HG03469 (cell line): ENCODE data around the gene CELF4.

Source experiments
- ATAC-seq: cut with Tn5 transposase; IDR thresholded peaks from one replicate; pipeline ENCODE4 v1.9.1; 2021; ENCODE audit warnings: mild to moderate bottlenecking, moderate library complexity, moderate number of reproducible peaks; ENCODE audit not compliant: unreplicated experiment

CELF4 gene

DNA sequence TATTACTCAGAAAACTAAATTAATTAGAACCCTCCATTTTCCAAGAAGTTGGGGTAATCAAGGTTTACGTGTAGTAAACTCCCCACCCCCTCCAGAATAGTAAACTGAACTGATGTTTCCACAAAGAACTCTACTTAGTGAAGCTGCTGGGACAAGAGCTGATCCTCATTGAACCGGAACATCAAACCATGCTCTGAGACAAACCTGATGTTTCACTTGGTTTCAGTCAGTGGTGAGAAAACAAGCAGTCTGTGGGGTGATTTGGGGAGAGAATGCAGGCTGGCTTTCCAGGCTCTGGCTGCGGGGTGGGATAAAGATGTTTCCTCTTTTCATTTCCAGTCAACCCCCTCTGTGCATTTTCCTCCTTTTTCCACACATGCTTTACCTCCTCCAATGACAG, 38.2 kb downstream of the CELF4 start:
- ATAC-seq, result no peak

DNA sequence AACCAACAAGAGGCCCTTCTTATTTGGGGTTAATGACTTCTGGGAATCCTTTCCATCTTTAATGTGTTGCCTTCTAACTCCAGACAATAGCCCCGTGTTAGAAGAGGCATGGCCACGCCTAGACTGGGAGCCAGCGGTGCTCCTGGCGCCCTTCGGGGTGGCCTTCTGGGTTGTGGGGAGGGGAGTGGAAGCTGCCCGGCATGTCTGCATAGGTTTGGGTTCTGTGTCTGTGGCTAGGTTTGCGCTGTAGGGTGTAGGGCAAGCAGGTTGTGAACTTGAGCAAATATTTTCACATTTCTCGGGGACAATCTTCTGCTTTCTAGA, 40.4 kb downstream of the CELF4 start:
- ATAC-seq, result no peak

- no peak for ATAC-seq
Observed at GRCh38 chr18:37524498-37525261, 40.9 kb downstream of the CELF4 start.

GRCh38 chr18:37524139-37524497, 41.5 kb downstream of the CELF4 start:
- no peak for ATAC-seq

DNA sequence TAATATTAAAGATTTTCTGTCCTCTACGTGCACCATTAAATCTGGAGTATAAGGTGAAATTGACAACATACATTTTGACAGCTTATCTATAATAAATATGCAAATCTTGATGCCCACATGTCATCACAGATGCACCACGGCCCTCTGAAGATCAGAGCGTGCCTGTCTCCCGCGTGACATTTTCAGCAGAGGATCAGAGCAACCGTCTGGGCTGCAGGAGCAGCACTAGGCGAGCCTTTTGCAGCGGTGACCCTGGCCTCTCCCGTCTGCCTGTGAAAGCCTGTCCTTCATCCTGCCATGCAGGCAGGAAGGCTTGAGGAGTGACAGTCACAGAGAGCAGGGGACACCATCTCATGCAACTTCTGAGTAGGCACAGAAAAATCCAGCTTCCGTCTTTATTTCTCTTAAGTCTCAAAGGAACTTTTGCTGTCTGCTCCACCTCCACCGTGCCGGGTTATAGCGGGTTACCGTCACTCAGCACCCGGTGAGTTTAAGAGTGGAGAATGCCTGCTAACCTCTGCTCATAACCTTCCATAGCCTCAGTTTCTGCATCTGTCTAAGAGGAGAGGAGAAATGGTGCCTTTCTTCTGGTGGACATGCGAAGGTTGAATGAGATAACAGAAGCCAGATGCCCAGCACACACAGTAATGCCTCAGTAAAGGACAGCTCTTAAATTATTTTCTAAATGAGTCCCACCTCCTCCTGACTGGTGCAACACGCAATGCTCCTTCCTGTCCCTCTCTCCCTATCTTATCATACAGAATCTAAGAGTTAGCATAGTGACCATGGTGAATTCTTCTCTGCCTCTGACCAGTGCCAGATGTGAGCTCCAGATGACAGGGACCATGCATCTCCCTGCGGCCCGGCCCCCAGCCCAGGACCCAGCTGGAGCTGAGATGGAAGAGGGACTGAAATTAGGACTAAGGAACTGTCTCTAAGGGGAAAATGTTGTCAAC, 43.8 kb downstream of the CELF4 start:
- ATAC-seq, result no peak

GRCh38 chr18:37520508-37520907, 45.1 kb downstream of the CELF4 start:
- no peak for ATAC-seq

DNA sequence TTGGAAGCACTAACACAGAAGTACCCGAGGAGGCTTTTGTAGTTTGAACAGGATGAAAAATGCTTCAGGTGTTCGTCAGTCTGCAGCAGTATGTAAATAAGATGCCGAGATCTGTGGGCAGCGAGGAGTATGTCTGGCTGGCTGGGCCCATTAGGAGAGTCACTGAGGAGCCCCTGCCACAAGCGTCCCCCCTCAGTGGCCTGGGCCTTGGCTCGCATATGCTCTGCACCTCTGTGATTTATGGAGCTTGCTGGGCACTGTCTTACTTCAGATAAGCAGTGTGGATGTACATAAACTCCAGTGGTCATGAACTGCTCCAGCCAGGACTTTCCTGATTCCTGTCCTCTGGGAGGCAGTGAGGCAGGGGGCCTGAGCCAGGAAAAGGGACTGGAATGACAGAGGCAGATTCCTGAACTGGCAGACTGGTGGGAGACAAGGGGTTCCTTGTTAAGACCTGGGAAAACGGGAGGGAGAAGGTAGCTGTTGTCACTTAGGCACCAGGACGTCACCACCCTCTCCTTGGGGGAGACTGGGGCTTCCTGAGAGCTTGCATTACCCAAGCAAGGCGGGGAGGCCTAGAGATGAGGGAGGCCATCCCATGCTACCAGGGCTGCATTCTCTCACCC, 46.0 kb downstream of the CELF4 start:
- no peak for ATAC-seq

- ATAC-seq, result no peak
Observed at GRCh38 chr18:37516361-37516853, 49.2 kb downstream of the CELF4 start.

DNA sequence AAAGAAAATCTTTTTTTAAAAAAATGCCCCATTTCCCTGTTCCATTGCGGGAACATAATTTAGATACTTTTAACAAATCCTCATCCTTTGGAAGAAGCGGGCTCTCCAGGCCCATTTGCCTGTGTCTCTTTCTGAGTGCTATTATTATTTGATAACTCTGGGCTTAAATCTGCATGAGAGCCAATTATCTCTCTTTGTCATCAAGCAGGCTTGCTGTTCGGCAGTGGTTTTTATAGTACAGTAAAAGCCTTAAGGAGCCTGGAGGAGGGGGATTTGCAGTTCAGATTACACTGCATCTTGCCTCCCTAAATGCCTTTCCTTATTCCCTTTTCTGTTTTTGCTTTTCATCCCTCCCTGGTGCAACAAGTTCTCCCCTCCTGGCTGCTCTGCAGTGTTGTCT, 50.6 kb downstream of the CELF4 start:
- no peak for ATAC-seq

- no peak for ATAC-seq
Observed at GRCh38 chr18:37512400-37512799, 53.2 kb downstream of the CELF4 start.

GRCh38 chr18:37511721-37512298, 53.8 kb downstream of the CELF4 start:
- ATAC-seq, result no peak

DNA sequence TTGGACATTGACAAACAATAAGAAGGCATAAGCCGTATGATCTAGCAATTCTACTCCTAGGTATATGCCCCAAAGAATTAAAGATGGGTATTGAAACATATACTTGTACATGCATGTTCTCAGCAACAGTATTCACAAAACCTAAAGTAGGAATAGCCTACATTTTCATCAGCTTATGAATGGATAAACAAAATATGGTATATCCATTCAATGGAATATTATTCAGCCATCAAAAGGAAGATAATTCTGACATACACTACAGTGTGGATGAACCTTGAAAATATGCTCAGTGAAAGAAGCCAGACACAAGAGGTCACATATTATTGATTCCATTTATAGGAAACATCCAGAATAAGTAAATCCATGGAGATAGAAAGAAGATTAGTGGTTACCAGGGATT, 56.0 kb downstream of the CELF4 start:
- ATAC-seq, result no peak

DNA sequence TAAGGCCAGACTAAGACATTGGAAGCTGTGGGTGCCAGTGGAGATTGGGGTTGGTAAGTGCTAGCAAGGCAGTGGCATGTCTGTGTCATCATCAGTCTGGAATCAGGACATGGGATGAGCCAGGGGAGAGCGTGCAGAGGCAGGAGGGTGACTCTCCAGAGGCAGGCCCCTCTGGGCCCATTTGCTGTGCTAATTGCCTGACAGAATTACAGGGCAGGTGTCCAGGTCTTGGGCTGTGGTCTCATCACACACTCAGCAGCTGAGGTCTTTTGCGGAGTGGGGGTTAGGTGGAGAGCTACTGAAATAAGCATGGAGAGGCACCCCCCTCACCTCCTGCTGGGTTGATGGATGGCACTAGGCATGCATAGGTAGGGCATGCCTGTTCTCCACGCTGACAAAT, 57.4 kb downstream of the CELF4 start:
- ATAC-seq, result no peak

GRCh38 chr18:37507239-37507638, 58.4 kb downstream of the CELF4 start:
- no peak for ATAC-seq

DNA sequence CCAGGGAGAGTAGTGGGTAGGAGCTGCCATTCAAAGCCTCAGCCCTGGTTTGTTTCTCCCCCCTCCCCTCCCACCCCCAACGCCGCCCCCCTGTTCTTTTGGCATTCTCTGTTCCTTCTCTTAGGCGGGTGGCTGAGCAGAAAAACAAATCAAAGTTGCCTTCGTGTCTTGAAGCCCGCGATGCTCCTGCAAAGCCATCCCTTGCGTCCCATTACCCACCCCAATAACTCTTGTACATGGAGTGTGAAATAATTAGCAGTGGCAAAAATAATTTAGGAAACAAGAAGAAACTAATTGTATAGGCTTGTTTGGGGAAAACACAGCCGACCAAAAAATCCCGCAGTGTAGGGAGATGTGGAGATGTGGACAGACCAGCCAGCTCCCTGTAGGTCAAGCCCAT, 59.6 kb downstream of the CELF4 start:
- no peak for ATAC-seq

DNA sequence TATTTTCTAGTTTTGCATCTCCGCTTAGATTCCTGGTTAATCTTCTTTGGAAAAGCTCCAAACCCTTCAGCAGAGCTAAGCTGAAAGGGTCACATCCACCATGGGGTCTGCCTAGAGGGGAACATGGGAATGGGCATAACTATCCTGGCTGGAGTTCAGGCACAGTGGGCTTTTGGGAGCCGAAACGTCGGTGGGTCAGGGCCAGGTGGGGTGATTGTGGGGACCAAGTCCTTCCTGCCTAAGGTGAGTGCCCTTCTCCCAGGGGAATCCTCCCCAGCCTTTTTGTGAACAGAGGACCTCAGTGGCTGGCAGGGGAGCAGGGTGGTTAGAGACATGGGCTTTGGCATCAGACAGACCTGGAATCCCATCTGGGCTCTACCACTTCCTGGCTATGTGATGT, 60.3 kb downstream of the CELF4 start:
- ATAC-seq, result no peak

DNA sequence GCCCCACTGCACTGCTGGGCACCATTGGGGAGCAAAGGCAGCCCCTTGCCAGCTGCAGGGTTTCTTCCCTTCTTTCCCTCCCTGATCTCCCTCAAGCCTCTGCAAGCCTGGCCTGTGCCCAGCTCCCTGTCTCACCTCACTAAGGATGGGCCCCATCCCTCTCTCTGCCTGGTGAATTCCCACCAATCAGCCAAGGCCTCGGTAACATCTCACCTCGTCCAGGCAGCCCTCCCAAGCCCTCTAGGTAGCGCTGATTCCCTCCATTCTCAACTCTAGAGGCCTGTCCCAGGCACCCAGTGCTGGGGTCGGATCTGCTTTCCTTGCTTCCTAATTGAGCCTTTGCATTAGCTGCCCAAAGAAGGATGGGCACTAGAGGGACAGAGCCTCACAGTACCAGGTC, 63.0 kb downstream of the CELF4 start:
- ATAC-seq, result no peak

DNA sequence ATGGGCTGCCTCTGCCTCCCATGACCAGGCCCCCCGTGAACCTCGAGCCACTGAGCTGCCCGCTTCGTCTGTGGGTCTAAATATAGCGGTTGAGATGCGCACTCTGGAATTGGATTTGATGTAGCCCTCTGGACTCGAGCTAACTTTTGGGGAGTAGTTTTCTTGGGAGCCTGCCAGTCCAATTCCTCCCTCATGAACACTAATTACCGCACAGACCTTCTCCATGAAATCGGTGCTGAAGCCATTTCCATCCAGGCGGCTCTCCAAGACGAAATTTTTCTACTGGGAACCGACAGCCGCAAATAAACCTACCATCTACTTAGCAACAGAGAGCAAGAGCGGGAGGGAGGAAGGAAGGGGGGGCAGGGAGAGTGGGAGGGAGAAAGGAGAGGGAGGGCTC, 63.6 kb downstream of the CELF4 start:
- no peak for ATAC-seq

GRCh38 chr18:37501136-37501535, 64.5 kb downstream of the CELF4 start:
- no peak for ATAC-seq

- no peak for ATAC-seq
Observed at GRCh38 chr18:37499913-37500312, 65.7 kb downstream of the CELF4 start.

GRCh38 chr18:37499044-37499443, 66.6 kb downstream of the CELF4 start:
- no peak for ATAC-seq
